NCI-H82 treated with DMSO at 0.1 percent for 48 hours (cell line): ENCODE measurements around the gene LSAMP.
"Not testable (repeated sequence)": the region's sequence is repeated elsewhere in the genome, so short reads cannot be mapped to it uniquely, and the experiment has no call there.

Source experiments
- DNase-seq: peaks from one replicate; lab custom pipeline; 2025; ENCODE audit not compliant: unreplicated experiment; lab: John Stamatoyannopoulos, UW

LSAMP gene

DNA sequence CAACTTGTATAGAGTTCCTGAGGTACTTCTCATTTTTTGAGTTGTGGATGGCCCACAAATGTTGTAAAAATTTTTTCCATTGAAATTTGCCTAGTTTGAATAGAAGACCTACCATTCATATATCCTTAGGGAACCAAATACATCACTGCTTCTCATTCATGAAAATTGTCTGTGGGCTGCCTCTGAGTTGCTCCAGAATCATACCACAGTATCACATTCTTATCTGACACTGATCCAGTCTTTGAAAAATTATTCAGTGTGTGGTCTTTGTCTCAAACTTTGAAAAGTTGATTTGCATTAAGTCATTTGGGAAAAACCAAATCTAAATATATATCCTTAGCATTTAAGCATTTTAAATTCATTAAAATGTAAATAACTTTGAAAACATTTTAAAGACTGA is 321.1 kb downstream of the LSAMP start:
- DNase-seq = no peak

GRCh38 chr3:116118475-116119169 is 326.7 kb downstream of the LSAMP start:
- DNase-seq = peak; percentile 8

GRCh38 chr3:116114586-116114985 is 330.7 kb downstream of the LSAMP start:
- no peak for DNase-seq

GRCh38 chr3:116112696-116113095 is 332.6 kb downstream of the LSAMP start:
- no peak for DNase-seq

- DNase-seq = peak; percentile 55
Observed at GRCh38 chr3:116111765-116112164, 333.5 kb downstream of the LSAMP start.

DNA sequence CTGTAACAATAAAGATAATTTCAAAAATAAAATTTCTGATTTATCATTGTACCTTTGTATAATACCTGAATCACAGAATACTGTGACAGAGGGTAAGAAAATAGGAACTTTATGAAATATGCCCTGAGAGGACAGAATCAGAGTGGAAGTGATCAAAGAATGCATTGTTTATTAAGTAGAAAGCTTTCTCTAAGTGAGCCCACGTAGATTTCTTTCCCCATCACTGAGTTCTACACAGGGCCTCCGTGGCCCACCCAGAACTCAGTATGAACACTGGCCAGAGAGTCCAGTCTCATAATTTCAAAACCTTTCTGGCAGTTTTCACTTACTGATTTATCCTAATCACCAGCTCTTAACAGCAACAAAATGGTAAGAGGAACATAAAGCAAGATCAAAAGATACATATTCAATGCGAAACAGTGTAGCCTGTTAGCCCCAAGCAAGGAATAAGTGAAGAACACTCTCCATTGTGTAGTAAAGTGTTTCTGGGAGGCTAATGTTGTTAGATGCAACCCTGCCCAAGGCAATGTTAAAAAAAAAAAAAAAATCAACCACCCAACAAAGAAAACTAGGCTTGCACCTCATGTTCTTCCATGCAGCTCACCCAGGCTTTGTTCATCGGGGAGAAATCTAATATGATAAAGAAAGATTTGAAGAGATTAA is 341.3 kb downstream of the LSAMP start:
- no peak for DNase-seq

DNA sequence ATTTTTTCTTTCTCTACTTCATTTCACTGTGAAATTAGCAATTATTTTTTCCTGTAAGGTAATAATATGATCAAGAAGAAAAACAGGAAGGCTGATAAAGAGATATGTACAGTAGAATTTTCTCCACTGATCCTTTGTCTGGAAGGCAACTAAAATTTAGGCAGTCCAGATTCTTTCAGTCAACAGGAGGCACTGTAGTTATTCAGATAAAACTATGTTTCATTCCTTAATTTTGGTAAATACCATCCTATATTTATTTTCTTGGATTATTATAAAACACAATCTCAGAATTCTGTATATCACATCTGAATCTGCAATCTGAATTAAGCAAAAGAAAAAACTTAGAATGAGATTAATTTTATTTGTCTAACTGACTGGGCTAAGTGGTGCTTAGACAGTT is 343.2 kb downstream of the LSAMP start:
- DNase-seq = no peak

DNA sequence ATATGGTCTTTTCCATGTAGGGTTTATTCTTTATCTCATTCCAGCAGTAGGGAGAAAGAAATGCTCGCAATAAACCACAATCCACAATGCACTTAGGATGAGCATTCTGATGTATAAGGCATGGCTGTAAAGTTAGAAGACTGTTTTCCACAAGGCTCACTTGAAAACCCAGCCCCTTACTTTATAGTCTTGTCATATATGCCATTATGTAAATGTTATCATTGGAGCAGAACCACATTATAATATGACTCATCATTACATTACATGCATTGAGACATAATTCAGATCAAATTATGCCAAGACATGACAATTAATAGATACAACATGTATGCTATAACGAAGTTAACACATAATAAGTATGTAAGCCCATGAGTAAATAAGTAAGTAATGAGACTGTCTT is 348.1 kb downstream of the LSAMP start:
- DNase-seq = no peak

- no peak for DNase-seq
Observed at GRCh38 chr3:116096631-116097030, 348.7 kb downstream of the LSAMP start.

DNA sequence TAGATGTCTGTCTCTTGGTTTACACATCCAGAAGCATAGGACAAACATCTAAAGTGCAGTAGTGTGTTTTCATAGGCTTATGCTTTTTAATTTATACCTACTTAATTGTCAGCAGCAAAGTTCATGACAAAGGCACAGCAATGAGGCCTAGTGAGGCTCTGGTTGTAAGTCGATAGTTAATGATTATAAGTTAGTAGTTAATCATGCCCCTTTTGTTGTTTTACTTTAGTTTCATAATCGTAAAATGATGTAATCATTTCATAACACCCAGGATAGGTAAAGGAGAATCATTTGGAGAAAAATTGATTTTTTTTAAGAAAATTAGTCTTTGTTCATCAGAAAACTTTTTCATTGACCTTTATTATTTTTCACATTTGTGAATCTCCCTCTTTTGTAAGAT is 351.9 kb downstream of the LSAMP start:
- DNase-seq = no peak

DNA sequence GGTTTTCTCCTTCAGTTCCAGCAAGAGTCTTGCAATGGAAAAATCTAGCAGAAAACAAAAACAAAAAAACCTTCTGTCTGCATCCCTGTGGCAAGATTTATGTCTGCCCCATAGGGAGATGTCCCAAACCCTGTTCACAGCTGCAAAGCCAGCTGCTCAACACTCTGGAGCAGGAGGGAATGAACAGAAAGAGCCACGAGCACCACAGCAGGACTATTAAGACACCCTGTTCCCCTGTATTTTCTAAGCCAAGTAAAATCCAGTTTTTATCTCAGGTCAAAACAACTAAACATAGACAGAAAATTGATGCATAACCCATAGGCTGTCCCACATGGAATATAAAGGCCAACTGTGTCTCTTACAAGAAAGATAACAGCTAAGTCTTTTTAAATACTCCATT is 357.9 kb downstream of the LSAMP start:
- DNase-seq = no peak

DNA sequence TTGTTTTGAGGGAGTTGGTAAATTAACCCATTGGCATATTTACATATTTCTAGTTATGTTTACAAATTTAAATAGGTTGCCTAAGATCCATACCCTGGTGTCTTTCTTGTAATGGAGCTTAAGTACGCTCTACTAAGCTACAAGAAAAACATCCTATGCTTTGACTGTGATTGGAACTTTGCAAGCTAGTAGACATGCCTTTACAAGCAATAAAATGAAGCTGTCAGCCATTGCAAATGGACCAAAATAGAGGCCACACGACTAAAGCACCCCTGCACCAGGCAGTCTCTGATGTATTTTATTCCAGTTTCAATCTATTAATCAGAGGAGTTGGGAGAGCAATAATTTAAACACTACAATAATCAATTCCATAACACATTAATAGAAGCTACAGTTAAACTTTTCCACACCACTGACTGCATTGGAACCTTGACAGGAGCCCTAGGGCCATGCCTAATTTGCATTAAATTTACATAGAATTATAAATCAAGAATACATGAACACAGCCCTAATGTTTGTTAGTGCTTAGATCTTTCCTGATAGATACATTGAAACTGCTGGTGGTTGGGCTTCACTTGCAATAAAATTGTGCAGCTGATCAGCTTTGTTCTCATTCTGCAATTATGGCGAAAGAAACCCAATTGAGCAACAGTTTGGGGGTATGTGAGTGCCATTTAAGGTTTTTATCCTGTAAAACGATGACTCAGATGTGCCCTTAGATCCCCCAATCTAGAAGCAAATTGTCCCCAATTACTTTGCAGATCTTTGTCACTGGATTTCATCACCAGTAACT is 360.1 kb downstream of the LSAMP start:
- no peak for DNase-seq

DNA sequence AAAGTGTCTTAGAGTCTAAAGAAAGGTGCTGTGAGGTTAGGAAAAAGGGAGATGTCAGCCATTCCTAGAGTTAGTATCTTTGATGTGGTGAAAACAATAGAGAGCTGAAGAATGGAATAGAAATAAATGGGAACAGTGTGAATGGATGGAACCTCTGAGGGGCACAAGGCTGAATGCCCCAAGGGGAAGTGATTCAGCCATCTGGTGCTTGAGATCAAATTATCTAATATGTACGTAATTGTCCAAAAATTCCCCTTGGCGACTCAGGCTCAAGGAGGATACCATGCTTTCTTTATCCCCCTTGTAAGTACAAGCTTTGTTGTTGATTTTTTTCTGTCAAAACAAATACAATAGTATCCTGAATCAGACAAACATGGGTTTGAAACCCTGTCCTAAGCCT is 361.6 kb downstream of the LSAMP start:
- no peak for DNase-seq

- DNase-seq = no peak
Observed at GRCh38 chr3:116078561-116078960, 366.7 kb downstream of the LSAMP start.

- DNase-seq = no peak
Observed at GRCh38 chr3:116077557-116077956, 367.7 kb downstream of the LSAMP start.

DNA sequence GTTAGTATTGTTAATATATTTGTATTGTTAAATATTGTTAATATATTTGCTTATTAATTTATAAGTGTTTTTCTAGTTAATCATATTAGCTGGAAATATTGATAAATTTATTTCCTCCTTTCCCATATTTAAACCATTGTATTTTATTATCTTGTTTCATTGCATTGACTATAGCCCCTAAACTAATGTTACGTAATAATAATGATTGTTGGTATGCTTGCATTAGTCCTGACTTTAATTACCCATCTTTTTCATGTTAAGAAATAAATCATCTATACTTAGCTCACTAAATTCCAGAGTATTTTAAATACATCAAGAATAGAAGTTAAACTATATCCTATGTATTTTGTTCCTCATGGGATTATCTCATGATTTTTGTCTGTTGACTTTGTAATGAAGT is 368.2 kb downstream of the LSAMP start:
- no peak for DNase-seq

DNA sequence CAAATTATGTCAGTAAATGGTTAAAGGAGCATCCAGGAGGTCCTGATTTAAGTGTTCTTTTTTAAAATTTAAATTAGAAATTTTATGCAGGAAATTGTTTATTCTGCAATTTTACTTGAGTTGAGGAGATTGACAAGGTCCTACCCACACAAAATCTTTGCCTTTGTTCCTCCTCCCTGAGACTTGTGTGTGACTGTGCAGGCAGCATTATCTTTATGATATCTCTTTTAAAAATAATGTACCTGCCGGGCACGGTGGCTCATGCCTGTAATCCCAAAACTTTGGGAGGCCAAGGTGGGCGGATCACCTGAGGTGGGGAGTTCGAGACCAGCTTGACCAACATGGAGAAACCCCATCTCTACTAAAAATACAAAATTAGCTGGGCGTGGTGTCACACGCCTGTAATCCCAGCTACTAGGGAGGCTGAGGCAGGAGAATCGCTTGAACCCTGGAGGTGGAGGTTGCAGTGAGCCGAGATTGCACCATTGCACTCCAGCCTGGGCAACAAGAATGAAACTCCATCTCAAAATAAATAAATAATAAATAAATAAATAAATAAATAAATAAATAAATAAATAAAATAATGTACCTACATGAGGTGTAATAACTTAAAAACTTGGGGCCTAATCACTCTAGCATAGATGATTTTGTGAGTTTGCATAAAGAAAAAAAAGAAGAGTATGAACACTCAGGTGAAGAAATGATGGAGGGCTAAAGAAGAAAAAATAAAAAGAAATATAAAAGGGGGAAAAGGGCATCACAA is 374.6 kb downstream of the LSAMP start:
- DNase-seq = not testable (repeated sequence)

DNA sequence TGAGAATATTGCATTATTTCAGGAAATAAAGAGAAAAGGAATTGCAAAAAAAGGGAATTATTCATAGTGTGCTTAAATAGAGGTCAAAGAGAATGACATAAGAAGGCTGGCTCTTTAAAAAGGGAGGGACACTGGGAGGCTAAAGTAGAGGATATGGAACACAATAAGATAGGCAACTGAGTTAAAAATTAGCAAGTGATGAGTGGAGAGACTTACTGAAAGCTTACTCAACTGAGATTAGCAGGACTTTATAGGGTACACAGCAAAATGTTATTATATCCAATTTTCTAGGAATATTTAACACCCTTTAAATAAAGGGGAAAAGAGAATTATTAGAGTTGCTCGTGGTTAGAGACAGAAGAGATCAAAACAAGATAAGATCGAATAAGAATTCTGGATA is 375.2 kb downstream of the LSAMP start:
- DNase-seq = no peak

GRCh38 chr3:116069024-116069423 is 376.3 kb downstream of the LSAMP start:
- DNase-seq = no peak

DNA sequence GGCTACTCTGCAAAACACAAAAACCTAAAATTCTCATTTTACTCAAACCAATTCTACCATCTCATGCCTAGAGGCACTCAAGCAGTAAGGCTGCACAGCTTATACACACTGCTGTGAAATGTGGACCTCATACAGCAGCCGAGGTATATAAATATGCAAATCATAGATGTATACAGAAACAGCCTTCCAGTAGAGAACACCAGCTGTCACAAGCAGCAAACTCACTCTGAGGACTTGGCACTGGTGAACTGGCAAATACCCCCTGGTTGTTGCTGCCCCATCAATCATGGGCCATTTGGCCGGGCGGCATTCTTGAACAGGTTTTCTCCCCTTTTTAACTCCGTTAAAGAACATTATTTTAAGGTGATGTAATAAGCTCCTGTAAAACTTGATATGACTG is 378.0 kb downstream of the LSAMP start:
- no peak for DNase-seq

- DNase-seq = no peak
Observed at GRCh38 chr3:116065501-116065900, 379.8 kb downstream of the LSAMP start.
